ENCODE results near the gene UBXN4. TPM values are rescaled to one million over a fixed set of nuclear protein-coding genes. Genes with fewer than 3 reads are reported as not detected.

The UBXN4 gene
- total and polyA plus RNA-seq, 7 experiments from 2014 or later, result 83.7 to 158 (median 116) TPM

DNA sequence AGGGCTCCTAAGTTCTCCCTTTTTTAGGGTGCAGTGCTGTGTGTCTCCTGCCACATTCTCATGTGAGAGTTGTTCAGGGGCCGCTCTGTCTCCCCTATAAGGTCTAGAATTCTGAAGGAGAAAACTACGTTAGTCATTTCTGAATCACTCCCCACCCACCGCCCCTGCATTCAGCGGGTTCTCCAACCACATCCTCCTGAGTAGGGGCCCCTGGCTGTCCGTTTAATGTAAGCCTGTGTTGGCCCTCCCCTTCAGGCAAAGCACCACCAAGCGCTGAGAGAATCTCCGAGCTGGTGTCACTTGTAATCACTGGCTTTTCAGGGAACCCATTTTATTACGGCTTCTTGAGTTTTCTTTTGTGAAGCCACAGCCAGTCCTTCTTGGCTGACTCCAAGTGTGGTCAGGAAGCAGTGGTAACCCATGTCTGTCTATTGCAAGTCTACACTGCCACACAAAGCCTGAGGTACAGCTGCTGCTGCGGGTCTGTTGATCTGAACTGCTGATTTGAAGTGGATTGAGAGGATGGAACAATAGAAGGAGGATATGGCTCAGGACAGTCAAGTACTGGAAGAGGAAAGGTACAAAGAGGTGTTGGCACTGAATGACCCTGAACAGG is 78.5 kb downstream of the UBXN4 start:
- peaks cover 0 to 16% (median 9%) of the 10 kb centered on the region in 11 donors for H3K9me3 Mint-ChIP-seq
- H3K36me3 ChIP-seq (ENCODE audit: control insufficient read depth in 2 of 3, insufficient read depth in 3 of 3, low read length in 3 of 3), result no peaks in the 10 kb centered on the region
- intact Hi-C loops (cut with micrococcal nuclease), result loop anchor here in 1 of 2 donors (2.0 kb wide), 1 partner anchor 21 kb away; no protein-coding TSS in a partner anchor
- DNase-seq (peak in 8 of 9 donors; percentile 17 to 84 (median 42)), ATAC-seq (peak; percentile 79)
- H3K27me3 Mint-ChIP-seq, result no peaks in the 10 kb centered on the region
- H3K27ac ChIP-seq (ENCODE audit: low read depth, low read length), result no peak overlapping the region
- H3K4me3 ChIP-seq (ENCODE audit: low read length), result peak overlapping the region; percentile 13
- no peaks in the 10 kb centered on the region for H3K27me3 ChIP-seq (ENCODE audit: control insufficient read depth in 2 of 2, insufficient read depth in 2 of 2, low read length in 2 of 2)
- H3K4me3 Mint-ChIP-seq, result peak overlapping the region; percentile 20 to 79 (median 58)
- CTCF ChIA-PET, result interaction anchor here (0.8 kb wide), 1 partner anchor 564 kb away, joined by 4 read pairs; no protein-coding TSS in a partner anchor
- peaks cover 10 to 11% of the 10 kb centered on the region in 2 donors for H3K4me1 ChIP-seq (ENCODE audit: control insufficient read depth in 2 of 2, insufficient read depth in 2 of 2, low read length in 2 of 2)
- H3K36me3 Mint-ChIP-seq, result peaks cover 0 to 38% (median 9%) of the 10 kb centered on the region in 5 donors
- POLR2A ChIA-PET, result no interaction called here
- H3K27ac Mint-ChIP-seq, result peak overlapping the region in 7 of 9 donors; percentile 9 to 81 (median 47)
- peaks cover 0 to 12% (median 0%) of the 10 kb centered on the region in 3 experiments for H3K9me3 ChIP-seq (ENCODE audit: control insufficient read depth in 2 of 3, low read length in 3 of 3)
- H3K4me1 Mint-ChIP-seq, result peaks cover 7 to 43% (median 24%) of the 10 kb centered on the region in 7 donors

DNA sequence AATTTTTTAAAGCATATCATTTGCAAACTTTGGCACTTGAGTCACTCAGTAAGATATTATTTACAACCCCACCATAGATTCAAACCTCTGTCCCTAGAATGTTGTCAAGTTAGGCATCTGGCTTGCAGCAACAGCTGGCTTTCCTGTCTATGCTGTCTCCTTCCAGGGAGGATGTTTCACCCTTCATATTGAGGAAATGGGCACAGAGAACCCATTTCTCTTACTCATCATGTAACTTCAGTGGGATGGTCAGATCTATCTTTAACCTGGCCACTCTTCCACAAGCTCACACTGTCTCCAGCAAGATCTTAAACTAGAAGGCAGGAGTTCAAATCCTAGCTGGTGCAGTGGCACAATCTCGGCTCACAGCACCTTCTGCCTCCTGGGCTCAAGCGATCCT is 79.5 kb downstream of the UBXN4 start:
- intact Hi-C loops (cut with micrococcal nuclease), result loop anchor here in 1 of 2 donors (2.0 kb wide), 1 partner anchor 20 kb away; no protein-coding TSS in a partner anchor
- Mint-ChIP-seq H3K27ac (peak overlapping the region in 2 of 9 donors; percentile 2 to 81), H3K4me1 (peaks cover 7 to 45% (median 24%) of the 10 kb centered on the region in 7 donors), H3K36me3 (peaks cover 0 to 36% (median 9%) of the 10 kb centered on the region in 5 donors), H3K4me3 (peak overlapping the region in 3 of 10 donors; percentile 15 to 67 (median 42)), H3K27me3 (no peaks in the 10 kb centered on the region), H3K9me3 (peaks cover 0 to 16% (median 9%) of the 10 kb centered on the region in 11 donors)
- Histone ChIP-seq H3K9me3 (ENCODE audit: control insufficient read depth in 2 of 3, low read length in 3 of 3) (peaks cover 0 to 12% (median 0%) of the 10 kb centered on the region in 3 experiments), H3K27me3 (ENCODE audit: control insufficient read depth in 2 of 2, insufficient read depth in 2 of 2, low read length in 2 of 2) (no peaks in the 10 kb centered on the region), H3K36me3 (ENCODE audit: control insufficient read depth in 2 of 3, insufficient read depth in 3 of 3, low read length in 3 of 3) (no peaks in the 10 kb centered on the region), H3K4me3 (ENCODE audit: low read length) (no peak overlapping the region), H3K27ac (ENCODE audit: low read depth, low read length) (no peak overlapping the region), H3K4me1 (ENCODE audit: control insufficient read depth in 2 of 2, insufficient read depth in 2 of 2, low read length in 2 of 2) (peaks cover 10 to 11% of the 10 kb centered on the region in 2 donors)
- POLR2A ChIA-PET, result no interaction called here
- CTCF ChIA-PET, result no interaction called here
- DNase-seq (no peak), ATAC-seq (no peak)

DNA sequence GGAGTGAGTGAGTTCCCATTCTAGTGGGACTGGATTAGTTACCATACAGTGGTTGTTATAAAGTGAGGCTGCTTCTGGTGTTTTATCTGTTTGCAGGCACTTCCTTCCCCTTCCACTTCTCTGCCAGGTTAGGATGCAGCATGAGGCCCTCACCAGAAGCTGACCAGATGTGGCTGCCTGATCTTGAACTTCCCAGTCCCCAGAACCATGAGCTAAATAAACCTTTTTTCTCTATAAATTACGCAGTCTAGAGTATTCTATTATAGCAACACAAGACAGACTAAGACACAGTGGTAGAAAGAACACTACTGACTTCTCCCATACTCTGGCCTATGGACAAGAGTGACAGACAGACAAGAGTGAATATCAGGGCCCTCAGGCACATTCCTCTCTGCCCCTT is 81.2 kb downstream of the UBXN4 start:
- H3K4me3 Mint-ChIP-seq, result peak overlapping the region in 1 of 10 donors; percentile 45

GRCh38 chr2:135825131-135825530 is 83.5 kb downstream of the UBXN4 start:
- no peak overlapping the region for H3K27ac Mint-ChIP-seq

More for the DNA sequence above, 81.2 kb downstream of the UBXN4 start:
- intact Hi-C loops (cut with micrococcal nuclease), result no loop called here
- peaks cover 0 to 36% (median 9%) of the 10 kb centered on the region in 5 donors for H3K36me3 Mint-ChIP-seq
- H3K9me3 Mint-ChIP-seq, result peaks cover 0 to 16% (median 9%) of the 10 kb centered on the region in 11 donors
- no peak overlapping the region for H3K27ac ChIP-seq (ENCODE audit: low read depth, low read length)
- no peaks in the 10 kb centered on the region for H3K36me3 ChIP-seq (ENCODE audit: control insufficient read depth in 2 of 3, insufficient read depth in 3 of 3, low read length in 3 of 3)
- H3K27ac Mint-ChIP-seq, result no peak overlapping the region
- DNase-seq (no peak), ATAC-seq (no peak)
- POLR2A ChIA-PET, result no interaction called here
- H3K27me3 Mint-ChIP-seq, result no peaks in the 10 kb centered on the region
- CTCF ChIA-PET, result no interaction called here
- H3K4me3 ChIP-seq (ENCODE audit: low read length), result no peak overlapping the region
- H3K27me3 ChIP-seq (ENCODE audit: control insufficient read depth in 2 of 2, insufficient read depth in 2 of 2, low read length in 2 of 2), result no peaks in the 10 kb centered on the region
- peaks cover 0 to 12% (median 0%) of the 10 kb centered on the region in 3 experiments for H3K9me3 ChIP-seq (ENCODE audit: control insufficient read depth in 2 of 3, low read length in 3 of 3)
- H3K4me1 ChIP-seq (ENCODE audit: control insufficient read depth in 2 of 2, insufficient read depth in 2 of 2, low read length in 2 of 2), result peaks cover 10 to 11% of the 10 kb centered on the region in 2 donors
- peaks cover 7 to 45% (median 24%) of the 10 kb centered on the region in 7 donors for H3K4me1 Mint-ChIP-seq

GRCh38 chr2:135825550-135826176 is 84.0 kb downstream of the UBXN4 start:
- Mint-ChIP-seq H3K36me3 (peaks cover 0 to 32% (median 9%) of the 10 kb centered on the region in 5 donors), H3K9me3 (peaks cover 0 to 16% (median 9%) of the 10 kb centered on the region in 11 donors), H3K4me1 (peaks cover 0 to 28% (median 9%) of the 10 kb centered on the region in 7 donors), H3K4me3 (no peak overlapping the region), H3K27ac (peak overlapping the region in 1 of 9 donors; percentile 1), H3K27me3 (no peaks in the 10 kb centered on the region)
- Histone ChIP-seq H3K9me3 (ENCODE audit: control insufficient read depth in 2 of 3, low read length in 3 of 3) (peaks cover 0 to 12% (median 0%) of the 10 kb centered on the region in 3 experiments), H3K36me3 (ENCODE audit: control insufficient read depth in 2 of 3, insufficient read depth in 3 of 3, low read length in 3 of 3) (no peaks in the 10 kb centered on the region), H3K4me3 (ENCODE audit: low read length) (no peak overlapping the region), H3K27me3 (ENCODE audit: control insufficient read depth in 2 of 2, insufficient read depth in 2 of 2, low read length in 2 of 2) (no peaks in the 10 kb centered on the region), H3K4me1 (ENCODE audit: control insufficient read depth in 2 of 2, insufficient read depth in 2 of 2, low read length in 2 of 2) (no peaks in the 10 kb centered on the region), H3K27ac (ENCODE audit: low read depth, low read length) (no peak overlapping the region)
- intact Hi-C loops (cut with micrococcal nuclease), result no loop called here
- no peak for ATAC-seq
- no peak for DNase-seq
- ChIA-PET POLR2A (interaction anchor here (0.6 kb wide), 1 partner anchor 85 kb away, joined by 3 read pairs; no protein-coding TSS in a partner anchor), CTCF (no interaction called here)

More at GRCh38 chr2:135825131-135825530, 83.5 kb downstream of the UBXN4 start:
- POLR2A ChIA-PET, result interaction anchor here (0.6 to 1.0 kb wide), 2 partner anchors 84 to 509 kb away, joined by 3 read pairs; no protein-coding TSS in a partner anchor
- DNase-seq (no peak), ATAC-seq (no peak)
- H3K4me1 ChIP-seq (ENCODE audit: control insufficient read depth in 2 of 2, insufficient read depth in 2 of 2, low read length in 2 of 2), result peaks cover 5% of the 10 kb centered on the region in 2 donors
- no peaks in the 10 kb centered on the region for H3K36me3 ChIP-seq (ENCODE audit: control insufficient read depth in 2 of 3, insufficient read depth in 3 of 3, low read length in 3 of 3)
- no peaks in the 10 kb centered on the region for H3K27me3 Mint-ChIP-seq
- H3K4me3 ChIP-seq (ENCODE audit: low read length), result no peak overlapping the region
- peaks cover 0 to 35% (median 9%) of the 10 kb centered on the region in 5 donors for H3K36me3 Mint-ChIP-seq
- H3K27ac ChIP-seq (ENCODE audit: low read depth, low read length), result no peak overlapping the region
- H3K27me3 ChIP-seq (ENCODE audit: control insufficient read depth in 2 of 2, insufficient read depth in 2 of 2, low read length in 2 of 2), result no peaks in the 10 kb centered on the region
- CTCF ChIA-PET, result no interaction called here
- peaks cover 0 to 12% (median 0%) of the 10 kb centered on the region in 3 experiments for H3K9me3 ChIP-seq (ENCODE audit: control insufficient read depth in 2 of 3, low read length in 3 of 3)
- intact Hi-C loops (cut with micrococcal nuclease), result no loop called here
- H3K4me1 Mint-ChIP-seq, result peaks cover 5 to 32% (median 13%) of the 10 kb centered on the region in 7 donors
- H3K9me3 Mint-ChIP-seq, result peaks cover 0 to 16% (median 9%) of the 10 kb centered on the region in 11 donors
- H3K4me3 Mint-ChIP-seq, result no peak overlapping the region

DNA sequence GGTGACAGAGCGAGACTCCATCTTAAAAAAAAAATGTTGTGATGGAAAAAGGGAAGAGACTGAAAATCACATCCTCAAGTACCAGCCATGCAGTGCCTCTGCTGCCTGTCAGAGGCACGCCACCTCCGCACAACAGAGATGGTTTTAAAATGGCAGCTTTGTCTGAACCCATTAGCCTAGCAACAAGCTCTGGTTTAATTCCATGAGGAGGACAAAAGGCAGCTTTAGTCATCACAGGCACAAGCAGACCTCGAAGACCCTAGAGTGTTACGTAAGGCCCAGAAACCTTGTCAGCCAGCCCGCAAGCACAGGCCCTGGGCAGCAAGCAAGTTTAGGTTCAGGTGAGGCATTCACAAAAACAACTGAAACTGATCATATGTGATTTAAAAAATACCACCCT is 84.9 kb downstream of the UBXN4 start:
- H3K36me3 Mint-ChIP-seq, result peaks cover 0 to 29% (median 9%) of the 10 kb centered on the region in 5 donors
- peaks cover 0 to 21% (median 3%) of the 10 kb centered on the region in 7 donors for H3K4me1 Mint-ChIP-seq
- intact Hi-C loops (cut with micrococcal nuclease), result no loop called here
- Histone ChIP-seq H3K9me3 (ENCODE audit: control insufficient read depth in 2 of 3, low read length in 3 of 3) (peaks cover 0 to 12% (median 0%) of the 10 kb centered on the region in 3 experiments), H3K27ac (ENCODE audit: low read depth, low read length) (no peak overlapping the region), H3K4me3 (ENCODE audit: low read length) (no peak overlapping the region), H3K36me3 (ENCODE audit: control insufficient read depth in 2 of 3, insufficient read depth in 3 of 3, low read length in 3 of 3) (no peaks in the 10 kb centered on the region), H3K27me3 (ENCODE audit: control insufficient read depth in 2 of 2, insufficient read depth in 2 of 2, low read length in 2 of 2) (no peaks in the 10 kb centered on the region), H3K4me1 (ENCODE audit: control insufficient read depth in 2 of 2, insufficient read depth in 2 of 2, low read length in 2 of 2) (no peaks in the 10 kb centered on the region)
- ChIA-PET POLR2A (no interaction called here), CTCF (no interaction called here)
- peaks cover 0 to 16% (median 9%) of the 10 kb centered on the region in 11 donors for H3K9me3 Mint-ChIP-seq
- H3K4me3 Mint-ChIP-seq, result no peak overlapping the region
- no peak for ATAC-seq
- H3K27me3 Mint-ChIP-seq, result no peaks in the 10 kb centered on the region
- DNase-seq, result no peak
- peak overlapping the region in 1 of 9 donors; percentile 1 for H3K27ac Mint-ChIP-seq

All from naive thymus-derived CD4-positive, alpha-beta T cell (primary cell).